MM.1S (cell line): Measurements from ENCODE around the gene COBL.
"Not testable (repeated sequence)": the region's sequence is repeated elsewhere in the genome, so short reads cannot be mapped to it uniquely, and the experiment has no call there.

Experiments
- EZH2 ChIP-seq: fragments of 300-600 bp; sonication (generic); optimal IDR thresholded peaks from 2 replicates; pipeline ENCODE3; 2017; ENCODE audit warnings: low read depth, mild to moderate bottlenecking, antibody characterized with exemption, low read length, mixed read lengths
- EZH2phosphoT487 ChIP-seq: fragments of 300-600 bp; sonication (generic); IDR thresholded peaks from 2 replicates; pipeline ENCODE4 v1.6.1; 2018; ENCODE audit warnings: antibody characterized with exemption, low read length
- TF ChIP-seq, protein P1 (sequence below): fragments of 300-600 bp; sonication (generic); IDR thresholded peaks from 2 replicates; pipeline ENCODE4 v1.5.1; 2016; ENCODE audit warnings: antibody characterized with exemption, low read length, mixed read lengths

DNA sequence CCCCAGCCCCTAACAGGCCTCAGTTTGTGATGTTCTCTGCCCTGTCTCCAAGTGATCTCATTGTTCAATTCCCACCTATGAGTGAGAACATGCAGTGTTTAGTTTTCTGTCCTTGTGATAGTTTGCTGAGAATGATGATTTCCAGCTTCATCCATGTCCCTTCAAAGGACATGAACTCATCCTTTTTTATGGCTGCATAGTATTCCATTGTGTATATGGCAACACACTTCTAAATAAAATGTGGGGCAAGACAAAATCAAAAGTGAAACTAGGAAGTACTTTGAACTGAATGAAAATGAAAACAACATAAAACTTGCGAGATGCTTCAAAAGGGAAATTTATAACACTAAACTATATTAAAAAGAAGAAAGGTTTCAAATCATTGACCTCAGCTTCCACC lies 326.4 kb downstream of the COBL start:
- TF ChIP-seq, protein P1, sequence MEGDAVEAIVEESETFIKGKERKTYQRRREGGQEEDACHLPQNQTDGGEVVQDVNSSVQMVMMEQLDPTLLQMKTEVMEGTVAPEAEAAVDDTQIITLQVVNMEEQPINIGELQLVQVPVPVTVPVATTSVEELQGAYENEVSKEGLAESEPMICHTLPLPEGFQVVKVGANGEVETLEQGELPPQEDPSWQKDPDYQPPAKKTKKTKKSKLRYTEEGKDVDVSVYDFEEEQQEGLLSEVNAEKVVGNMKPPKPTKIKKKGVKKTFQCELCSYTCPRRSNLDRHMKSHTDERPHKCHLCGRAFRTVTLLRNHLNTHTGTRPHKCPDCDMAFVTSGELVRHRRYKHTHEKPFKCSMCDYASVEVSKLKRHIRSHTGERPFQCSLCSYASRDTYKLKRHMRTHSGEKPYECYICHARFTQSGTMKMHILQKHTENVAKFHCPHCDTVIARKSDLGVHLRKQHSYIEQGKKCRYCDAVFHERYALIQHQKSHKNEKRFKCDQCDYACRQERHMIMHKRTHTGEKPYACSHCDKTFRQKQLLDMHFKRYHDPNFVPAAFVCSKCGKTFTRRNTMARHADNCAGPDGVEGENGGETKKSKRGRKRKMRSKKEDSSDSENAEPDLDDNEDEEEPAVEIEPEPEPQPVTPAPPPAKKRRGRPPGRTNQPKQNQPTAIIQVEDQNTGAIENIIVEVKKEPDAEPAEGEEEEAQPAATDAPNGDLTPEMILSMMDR: not testable (repeated sequence)
- TF ChIP-seq EZH2, EZH2phosphoT487: not testable (repeated sequence)
